Measurements from ENCODE around the gene TYK2. TPM values are rescaled to one million over a fixed set of nuclear protein-coding genes. Genes with fewer than 3 reads are reported as not detected.

Gene TYK2
- polyA plus RNA-seq, 1 experiment: 29.1 TPM

GRCh38 chr19:10316229-10317044, 63.9 kb downstream of the TYK2 start:
- H3K27ac ChIP-seq (ENCODE audit: low read depth, low read length): no peak overlapping the region
- TF ChIP-seq CTCF (IDR thresholded peaks at IDR 0.05; ENCODE audit: low read depth, low read length): no peak
- ChIA-PET CTCF (interaction anchor here (1.2 kb wide), 1 partner anchor 74 kb away, joined by 8 read pairs; no protein-coding TSS in a partner anchor), POLR2A (interaction anchor here (0.8 to 1.7 kb wide), 3 partner anchors 14 to 47 kb away, joined by 3 to 9 read pairs (median 3); partner anchors contain the start of gene RAVER1)
- no peaks in the 10 kb centered on the region for H3K27me3 ChIP-seq (ENCODE audit: control insufficient read depth, insufficient read depth, low read length)
- H3K9me3 ChIP-seq (ENCODE audit: control insufficient read depth, insufficient read depth, low read length): no peaks in the 10 kb centered on the region; the same call in 1 of the 2 replicates
- H3K4me3 ChIP-seq (ENCODE audit: low read depth, low read length): no peak overlapping the region
- DNase-seq (ENCODE audit: low read depth, low spot score): no peak

GRCh38 chr19:10315335-10316214, 64.8 kb downstream of the TYK2 start, which contains the start of gene FDX2:
Gene FDX2, minus strand, starts transcription at chr19:10316015. Its CDS starts 19 bp downstream, at chr19:10315996.
- no peak for TF ChIP-seq CTCF (IDR thresholded peaks at IDR 0.05; ENCODE audit: low read depth, low read length)
- no peak for DNase-seq (ENCODE audit: low read depth, low spot score)
- CTCF ChIA-PET: interaction anchor here (1.0 kb wide), 1 partner anchor 10 kb away, joined by 7 read pairs; no protein-coding TSS in a partner anchor
- no peaks in the 10 kb centered on the region for H3K27me3 ChIP-seq (ENCODE audit: control insufficient read depth, insufficient read depth, low read length)
- POLR2A ChIA-PET: interaction anchor here (0.7 kb wide), 2 partner anchors 10 to 26 kb away, joined by 3 to 12 read pairs; partner anchors contain the start of gene ICAM5
- peak within 1 kb of the TSS; percentile 89 for H3K4me3 ChIP-seq (ENCODE audit: low read depth, low read length)
- H3K9me3 ChIP-seq (ENCODE audit: control insufficient read depth, insufficient read depth, low read length): no peaks in the 10 kb centered on the region; the same call in 1 of the 2 replicates
- H3K27ac ChIP-seq (ENCODE audit: low read depth, low read length): peak within 1 kb of the TSS; percentile 52

- no peak for DNase-seq (ENCODE audit: low read depth, low spot score)
These were observed 70.9 kb downstream of the TYK2 start, which contains the start of gene ZGLP1 for GRCh38 chr19:10309423-10309822. Gene ZGLP1, minus strand, starts transcription at chr19:10309815.

GRCh38 chr19:10306327-10306726, 74.0 kb downstream of the TYK2 start:
- Histone ChIP-seq H3K27ac (ENCODE audit: low read depth, low read length) (no peak overlapping the region), H3K27me3 (ENCODE audit: control insufficient read depth, insufficient read depth, low read length) (no peaks in the 10 kb centered on the region), H3K9me3 (ENCODE audit: control insufficient read depth, insufficient read depth, low read length) (no peaks in the 10 kb centered on the region; the same call in 1 of the 2 replicates), H3K4me3 (ENCODE audit: low read depth, low read length) (no peak overlapping the region)
- no peak for DNase-seq (ENCODE audit: low read depth, low spot score)
- CTCF ChIA-PET: no interaction called here
- POLR2A ChIA-PET: interaction anchor here (0.6 to 1.4 kb wide), 3 partner anchors 27 to 84 kb away, joined by 3 to 6 read pairs (median 4); partner anchors contain the start of gene RAVER1
- no peak for TF ChIP-seq CTCF (IDR thresholded peaks at IDR 0.05; ENCODE audit: low read depth, low read length)

More at GRCh38 chr19:10309423-10309822, 70.9 kb downstream of the TYK2 start, which contains the start of gene ZGLP1:
- ChIA-PET POLR2A (no interaction called here), CTCF (interaction anchor here (0.9 kb wide), 1 partner anchor 20 kb away, joined by 4 read pairs; no protein-coding TSS in a partner anchor)
- Histone ChIP-seq H3K27ac (ENCODE audit: low read depth, low read length) (no peak within 1 kb of the TSS), H3K9me3 (ENCODE audit: control insufficient read depth, insufficient read depth, low read length) (no peaks in the 10 kb centered on the region; the same call in 1 of the 2 replicates), H3K4me3 (ENCODE audit: low read depth, low read length) (no peak within 1 kb of the TSS), H3K27me3 (ENCODE audit: control insufficient read depth, insufficient read depth, low read length) (no peaks in the 10 kb centered on the region)
- no peak for TF ChIP-seq CTCF (IDR thresholded peaks at IDR 0.05; ENCODE audit: low read depth, low read length)
